ENCODE measurements around the gene ADAMTS4.

The ADAMTS4 gene

GRCh38 chr1:161219078-161219892 is 20.4 kb upstream of the ADAMTS4 start:
- DNase-seq (ENCODE audit: low read depth) = no peak

DNA sequence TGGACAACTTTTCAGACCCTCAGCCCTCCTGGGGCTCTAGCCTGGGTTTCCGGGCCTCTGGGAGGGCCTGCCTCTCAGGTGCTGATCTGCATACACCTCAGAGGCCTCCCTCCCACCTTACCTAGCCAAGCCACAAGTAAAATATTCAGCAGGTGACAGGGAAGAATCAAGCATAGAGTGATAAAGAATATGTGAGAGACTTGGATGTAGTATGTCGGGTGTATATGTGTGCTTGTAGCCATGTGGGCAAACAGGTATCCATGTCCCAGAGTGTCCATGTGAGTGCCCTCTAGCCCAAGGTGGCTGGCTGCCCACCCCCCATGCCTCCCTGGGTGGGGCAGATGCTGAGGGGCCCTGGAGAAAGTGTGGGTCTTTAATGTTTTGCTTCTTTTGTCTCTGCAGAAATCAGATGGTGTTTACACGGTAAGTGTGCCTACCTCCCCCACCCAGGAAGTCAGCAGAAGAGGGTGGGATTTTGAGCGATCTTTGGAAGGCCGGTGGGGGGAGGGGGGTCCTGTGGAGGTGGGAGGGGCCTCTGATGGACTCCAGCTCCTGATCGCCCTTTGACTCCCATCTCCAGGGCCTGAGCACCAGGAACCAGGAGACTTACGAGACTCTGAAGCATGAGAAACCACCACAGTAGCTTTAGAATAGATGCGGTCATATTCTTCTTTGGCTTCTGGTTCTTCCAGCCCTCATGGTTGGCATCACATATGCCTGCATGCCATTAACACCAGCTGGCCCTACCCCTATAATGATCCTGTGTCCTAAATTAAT is 19.6 kb upstream of the ADAMTS4 start:
- no peak for DNase-seq (ENCODE audit: low read depth)

DNA sequence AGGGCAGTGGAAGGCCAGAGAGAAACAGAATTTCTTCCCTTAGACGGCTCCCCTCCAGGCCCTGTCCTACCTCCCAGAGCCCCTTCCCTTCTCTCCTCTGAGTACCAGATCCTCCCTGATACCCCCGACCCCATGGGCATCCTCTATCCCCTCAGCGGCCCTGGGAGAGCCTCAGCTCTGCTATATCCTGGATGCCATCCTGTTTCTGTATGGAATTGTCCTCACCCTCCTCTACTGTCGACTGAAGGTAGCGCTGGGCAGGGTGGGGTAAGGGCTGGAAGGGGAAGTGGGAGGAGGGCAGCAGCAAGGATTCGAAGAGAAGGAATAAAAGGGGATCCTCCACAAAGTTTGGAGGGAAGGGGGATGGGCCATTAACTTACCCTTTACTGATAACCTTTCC is 19.0 kb upstream of the ADAMTS4 start:
- no peak for DNase-seq (ENCODE audit: low read depth)

- DNase-seq (ENCODE audit: low read depth) = no peak
Measured at GRCh38 chr1:161216945-161217712, 18.3 kb upstream of the ADAMTS4 start.

DNA sequence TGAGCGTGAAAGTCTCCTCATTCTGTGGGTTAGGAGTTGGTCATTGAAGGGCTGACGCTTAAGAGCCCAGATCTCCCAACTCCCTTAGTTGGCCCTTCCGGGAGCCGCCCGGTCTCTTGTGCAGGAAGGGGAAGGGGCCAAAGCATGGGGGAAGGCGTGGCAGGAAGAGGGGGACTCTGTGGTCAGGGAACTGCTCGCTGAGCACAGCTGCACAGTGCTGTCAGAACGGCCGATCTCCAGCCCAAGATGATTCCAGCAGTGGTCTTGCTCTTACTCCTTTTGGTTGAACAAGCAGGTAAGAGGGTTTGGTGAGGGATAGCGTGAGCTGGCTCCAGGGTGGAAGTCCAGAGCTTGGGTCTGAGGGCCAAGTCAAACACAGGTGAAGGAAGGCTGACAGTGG is 16.2 kb upstream of the ADAMTS4 start, which contains the start of gene FCER1G:
FCER1G (plus strand) TSS at position 220 of the 400 bp plus-strand sequence; CDS start at position 247, 27 bp downstream.
- no peak for DNase-seq (ENCODE audit: low read depth)

GRCh38 chr1:161214369-161214768 is 15.5 kb upstream of the ADAMTS4 start:
- no peak for DNase-seq (ENCODE audit: low read depth)

- peak; percentile 59 for DNase-seq (ENCODE audit: low read depth)
Measured at GRCh38 chr1:161209790-161210409, 11.0 kb upstream of the ADAMTS4 start.

GRCh38 chr1:161207173-161207572 is 8.3 kb upstream of the ADAMTS4 start:
- no peak for DNase-seq (ENCODE audit: low read depth)

GRCh38 chr1:161206411-161207140 is 7.7 kb upstream of the ADAMTS4 start:
- DNase-seq (ENCODE audit: low read depth) = no peak

DNA sequence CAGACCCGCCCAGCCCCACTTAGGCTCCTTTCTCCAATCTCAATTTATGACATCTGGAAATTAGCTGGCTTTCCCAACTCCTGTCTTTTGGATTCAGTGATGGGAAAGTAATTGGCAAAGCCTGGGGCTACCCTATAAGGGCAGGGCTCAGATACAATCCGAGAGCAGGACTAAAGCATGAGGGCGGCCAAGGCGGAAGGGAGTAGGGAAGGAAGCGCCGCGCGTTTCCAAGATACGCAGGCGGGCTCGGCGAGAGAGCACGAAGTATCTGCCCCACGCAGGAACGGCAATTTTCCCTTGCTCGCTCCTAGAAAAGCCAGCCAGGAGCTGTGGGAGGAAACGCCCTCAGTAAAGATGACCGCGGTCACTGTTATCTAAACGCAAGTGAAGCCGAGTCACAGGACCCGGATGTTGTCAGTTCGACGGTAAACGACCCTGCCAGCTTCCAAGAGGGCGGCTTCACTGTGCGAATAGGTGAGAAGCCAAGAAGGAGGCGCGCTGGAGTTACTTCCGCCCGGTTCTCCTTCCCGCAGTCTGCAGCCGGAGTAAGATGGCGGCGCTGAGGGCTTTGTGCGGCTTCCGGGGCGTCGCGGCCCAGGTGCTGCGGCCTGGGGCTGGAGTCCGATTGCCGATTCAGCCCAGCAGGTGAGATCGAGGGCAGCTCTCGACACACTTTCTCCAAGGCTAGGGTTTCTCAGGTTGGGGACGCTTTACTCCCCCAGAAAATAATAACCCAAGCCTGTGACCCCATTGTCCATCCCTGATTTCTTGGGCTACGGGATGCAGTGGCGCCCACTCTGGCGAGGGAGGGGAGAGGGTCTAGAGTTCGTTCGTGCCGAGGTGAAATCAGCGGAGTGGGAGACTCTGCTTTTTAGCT is 3.2 kb upstream of the ADAMTS4 start, which contains the start of gene NDUFS2:
NDUFS2 (plus strand) TSS at position 532 of the 877 bp plus-strand sequence; CDS start at position 551, 19 bp downstream.
- peak; percentile 92 for DNase-seq (ENCODE audit: low read depth)

- DNase-seq (ENCODE audit: low read depth) = no peak
Measured at GRCh38 chr1:161200992-161201835, 2.4 kb upstream of the ADAMTS4 start.

GRCh38 chr1:161200421-161200991 is 1.7 kb upstream of the ADAMTS4 start:
- no peak for DNase-seq (ENCODE audit: low read depth)

- no peak for DNase-seq (ENCODE audit: low read depth)
Measured at GRCh38 chr1:161199506-161200139, 769 bp upstream of the ADAMTS4 start.

GRCh38 chr1:161198194-161198896 is 509 bp downstream of the ADAMTS4 start:
- no peak for DNase-seq (ENCODE audit: low read depth)

GRCh38 chr1:161197560-161198193 is 1.2 kb downstream of the ADAMTS4 start:
- DNase-seq (ENCODE audit: low read depth) = no peak

DNA sequence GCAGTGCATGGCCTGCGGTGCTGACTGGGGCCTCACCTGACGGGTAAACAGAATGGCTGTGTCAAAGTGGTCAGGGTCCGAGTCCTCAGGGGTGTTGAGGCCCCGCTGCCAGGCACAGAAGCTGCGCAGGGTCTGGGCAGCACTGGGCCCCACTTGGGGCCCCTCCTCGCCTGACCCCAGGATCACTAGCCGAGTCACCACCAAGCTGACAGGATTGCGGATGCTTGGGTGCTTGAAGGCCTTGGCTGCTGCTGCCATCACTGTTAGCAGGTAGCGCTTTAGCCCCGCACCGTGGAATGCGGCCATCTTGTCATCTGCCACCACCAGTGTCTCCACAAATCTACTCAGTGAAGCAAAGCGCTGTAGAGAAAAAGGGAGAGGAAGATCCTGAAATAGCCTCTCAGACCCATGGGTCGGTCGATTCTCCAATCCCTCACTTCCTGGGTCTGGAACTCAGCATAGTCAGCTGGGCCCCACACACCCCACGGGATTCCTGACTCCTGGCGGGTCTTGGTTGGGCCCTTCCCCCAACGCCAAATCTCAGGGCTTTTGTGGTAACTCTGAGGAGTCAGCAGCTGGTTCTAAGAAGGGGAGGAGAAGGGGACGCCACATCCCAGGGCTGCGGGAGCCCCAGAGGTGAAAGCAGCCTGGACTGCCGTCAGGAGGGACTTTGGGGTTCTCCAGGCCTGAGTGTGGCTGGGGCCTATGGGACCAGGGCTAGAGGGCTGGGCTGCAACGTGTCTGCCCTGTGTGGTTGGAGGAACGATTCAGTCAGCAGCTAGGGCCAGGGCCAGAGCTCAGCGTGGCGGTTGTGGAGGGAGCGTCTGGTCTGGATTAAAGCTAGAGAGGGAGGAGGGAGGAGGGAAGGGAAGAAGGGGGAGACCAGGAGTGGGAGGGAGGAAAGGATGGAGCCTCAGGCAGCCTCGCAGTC is 2.1 kb downstream of the ADAMTS4 start:
- DNase-seq (ENCODE audit: low read depth) = no peak
